HG03521 (cell line): ENCODE results near the gene TRIP4.
"Not testable (repeated sequence)": the region's sequence is repeated elsewhere in the genome, so short reads cannot be mapped to it uniquely, and the experiment has no call there.

ENCODE experiments used
- ATAC-seq: cut with Tn5 transposase; IDR thresholded peaks from one replicate; pipeline ENCODE4 v1.9.1; 2021; ENCODE audit warnings: mild to moderate bottlenecking, moderate library complexity; ENCODE audit not compliant: unreplicated experiment

The TRIP4 gene

GRCh38 chr15:64478863-64479262 is 91.2 kb downstream of the TRIP4 start:
- no peak for ATAC-seq

GRCh38 chr15:64480891-64481290 is 93.3 kb downstream of the TRIP4 start:
- ATAC-seq = no peak

- ATAC-seq = no peak
These were observed 96.1 kb downstream of the TRIP4 start for GRCh38 chr15:64483749-64484148.

- ATAC-seq = no peak
These were observed 98.2 kb downstream of the TRIP4 start for GRCh38 chr15:64485796-64486195.

- no peak for ATAC-seq
These were observed 103.1 kb downstream of the TRIP4 start for GRCh38 chr15:64490598-64491259.

- ATAC-seq = no peak
These were observed 106.0 kb downstream of the TRIP4 start for GRCh38 chr15:64493641-64494040.

- ATAC-seq = not testable (repeated sequence)
These were observed 108.3 kb downstream of the TRIP4 start for GRCh38 chr15:64495968-64496367.

- ATAC-seq = no peak
These were observed 113.2 kb downstream of the TRIP4 start for GRCh38 chr15:64500695-64501395.

- ATAC-seq = no peak
These were observed 113.7 kb downstream of the TRIP4 start for GRCh38 chr15:64501396-64501715.

GRCh38 chr15:64502151-64502550 is 114.5 kb downstream of the TRIP4 start:
- no peak for ATAC-seq

- no peak for ATAC-seq
These were observed 114.9 kb downstream of the TRIP4 start for GRCh38 chr15:64502551-64502950.

GRCh38 chr15:64503197-64503596 is 115.6 kb downstream of the TRIP4 start:
- no peak for ATAC-seq

- no peak for ATAC-seq
These were observed 116.0 kb downstream of the TRIP4 start for GRCh38 chr15:64503640-64504039.
